ENCODE data around the gene NEK7. TPM values are rescaled to one million over a fixed set of nuclear protein-coding genes. Genes with fewer than 3 reads are reported as not detected.

The NEK7 gene
- total and polyA plus RNA-seq, 9 of the 15 experiments (the other 6 are each of a cell fraction or from before 2014, with no cell fraction given): 8.5 to 37.3 (median 27.7) TPM

- no peaks in the 10 kb centered on the region; the same call in 2 of the 3 replicates for H3K36me3 ChIP-seq (ENCODE audit: control insufficient read depth, insufficient read depth, low read length)
- in situ Hi-C loops (cut with MboI) (no loop called here), intact Hi-C loops (cut with micrococcal nuclease) (loop anchor here (10.0 kb wide), 1 partner anchor 486 kb away; no protein-coding TSS in a partner anchor)
- no peak overlapping the region for H2AFZ ChIP-seq (ENCODE audit: low read depth, low read length)
- BruUV-seq (replicated peaks): no TSS peak
- no peak overlapping the region for H3K9ac ChIP-seq (ENCODE audit: insufficient read depth in 1 of 2, low read depth in 2 of 2, low read length in 2 of 2)
- H3K27ac ChIP-seq (ENCODE audit: extremely low read depth, low read depth, low read length): no peak overlapping the region
- FAIRE-seq: no peak
- no peaks in the 10 kb centered on the region for H3K9me1 ChIP-seq (ENCODE audit: control insufficient read depth, insufficient read depth, low read length)
- no peak overlapping the region for H3K4me3 ChIP-seq
- ATAC-seq: no peak
- peaks cover 4% of the 10 kb centered on the region; the same call in 1 of the 2 replicates for H4K20me1 ChIP-seq (replicated peaks; ENCODE audit: control insufficient read depth, insufficient read depth, low read length)
- TF ChIP-seq DMBX1 (CRISPR knock-in tag; IDR thresholded peaks at IDR 0.05; ENCODE audit: borderline replicate concordance) (no peak), BACH1 (tag; IDR thresholded peaks at IDR 0.05) (no peak), ZBTB40 (IDR thresholded peaks at IDR 0.05) (peak; percentile 90), ZBTB40 (CRISPR knock-in tag; IDR thresholded peaks at IDR 0.05) (0 out of 2 replicates have a peak, but pooled peaks have one; percentile 31), MTA1 (IDR thresholded peaks at IDR 0.05; ENCODE audit: borderline replicate concordance) (no peak), ZNF41 (CRISPR knock-in tag; conservative IDR thresholded peaks at IDR 0.05) (no peak)
- CTCF ChIA-PET (ENCODE audit: low intra/inter-chr PET ratio): no interaction called here
- peaks cover 92% of the 10 kb centered on the region for H3K79me2 ChIP-seq (ENCODE audit: control insufficient read depth, insufficient read depth, low read length)
- WGBS (ENCODE audit: insufficient coverage, low coverage, missing lambda C conversion rate): 96% methylated on average over 4 of the region's 4 CpGs
- DNase-seq (ENCODE audit: extremely low read depth in 1 of 4, low spot score in 3 of 4): no peak
- H3K9me3 ChIP-seq (replicated peaks; ENCODE audit: control insufficient read depth, insufficient read depth, low read depth, low read length): no peaks in the 10 kb centered on the region
- H3K27me3 ChIP-seq (ENCODE audit: control insufficient read depth in 2 of 2, insufficient read depth in 2 of 2, low read length in 2 of 2): no peaks in the 10 kb centered on the region
- peaks cover 13 to 24% of the 10 kb centered on the region in 2 experiments for H3K4me1 ChIP-seq (replicated peaks in 1 of 2; ENCODE audit: control insufficient read depth in 2 of 2, insufficient read depth in 2 of 2, low read length in 2 of 2)
- no peak overlapping the region for H3K4me2 ChIP-seq (ENCODE audit: insufficient read depth, low read length)
- POLR2A ChIA-PET: interaction anchor here (0.9 kb wide), 1 partner anchor 11 kb away, joined by 3 read pairs; no protein-coding TSS in a partner anchor
Observed at GRCh38 chr1:198160946-198161614, 4.3 kb downstream of the NEK7 start.
